ENCODE data around the gene BEX4.
"Not testable (repeated sequence)": the region's sequence is repeated elsewhere in the genome, so short reads cannot be mapped to it uniquely, and the experiment has no call there.

Gene BEX4

GRCh38 chrX:103187953-103188475 lies 26.9 kb upstream of the BEX4 start:
- Histone ChIP-seq H3K27ac (ENCODE audit: low read depth, low read length, poor library complexity, severe bottlenecking) (no peak overlapping the region), H3K4me2 (ENCODE audit: low read length) (no peak overlapping the region), H3K27me3 (ENCODE audit: insufficient read depth, low read length) (no peaks in the 10 kb centered on the region), H2AFZ (ENCODE audit: low read length) (no peak overlapping the region), H3K36me3 (ENCODE audit: insufficient read depth, low read length) (no peaks in the 10 kb centered on the region), H3K79me2 (ENCODE audit: insufficient read depth, low read length) (no peaks in the 10 kb centered on the region), H3K9me2 (ENCODE audit: low read depth, low read length) (no peaks in the 10 kb centered on the region), H3K4me1 (ENCODE audit: insufficient read depth, low read length, severe bottlenecking) (no peaks in the 10 kb centered on the region), H3K9me3 (ENCODE audit: low read length) (no peaks in the 10 kb centered on the region), H3K4me3 (ENCODE audit: low read depth, low read length, poor library complexity, severe bottlenecking) (no peak overlapping the region), H4K20me1 (ENCODE audit: insufficient read depth, low read length) (no peaks in the 10 kb centered on the region), H3F3A (ENCODE audit: insufficient read depth, low read length) (no peaks in the 10 kb centered on the region), H3K9ac (ENCODE audit: low read length) (no peak overlapping the region)
- TF ChIP-seq EZH2 (IDR thresholded peaks at IDR 0.05; ENCODE audit: borderline replicate concordance, low read length) = no peak
- TF ChIP-seq, protein P1, sequence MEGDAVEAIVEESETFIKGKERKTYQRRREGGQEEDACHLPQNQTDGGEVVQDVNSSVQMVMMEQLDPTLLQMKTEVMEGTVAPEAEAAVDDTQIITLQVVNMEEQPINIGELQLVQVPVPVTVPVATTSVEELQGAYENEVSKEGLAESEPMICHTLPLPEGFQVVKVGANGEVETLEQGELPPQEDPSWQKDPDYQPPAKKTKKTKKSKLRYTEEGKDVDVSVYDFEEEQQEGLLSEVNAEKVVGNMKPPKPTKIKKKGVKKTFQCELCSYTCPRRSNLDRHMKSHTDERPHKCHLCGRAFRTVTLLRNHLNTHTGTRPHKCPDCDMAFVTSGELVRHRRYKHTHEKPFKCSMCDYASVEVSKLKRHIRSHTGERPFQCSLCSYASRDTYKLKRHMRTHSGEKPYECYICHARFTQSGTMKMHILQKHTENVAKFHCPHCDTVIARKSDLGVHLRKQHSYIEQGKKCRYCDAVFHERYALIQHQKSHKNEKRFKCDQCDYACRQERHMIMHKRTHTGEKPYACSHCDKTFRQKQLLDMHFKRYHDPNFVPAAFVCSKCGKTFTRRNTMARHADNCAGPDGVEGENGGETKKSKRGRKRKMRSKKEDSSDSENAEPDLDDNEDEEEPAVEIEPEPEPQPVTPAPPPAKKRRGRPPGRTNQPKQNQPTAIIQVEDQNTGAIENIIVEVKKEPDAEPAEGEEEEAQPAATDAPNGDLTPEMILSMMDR (IDR thresholded peaks at IDR 0.05; ENCODE audit: low read length) = no peak

DNA sequence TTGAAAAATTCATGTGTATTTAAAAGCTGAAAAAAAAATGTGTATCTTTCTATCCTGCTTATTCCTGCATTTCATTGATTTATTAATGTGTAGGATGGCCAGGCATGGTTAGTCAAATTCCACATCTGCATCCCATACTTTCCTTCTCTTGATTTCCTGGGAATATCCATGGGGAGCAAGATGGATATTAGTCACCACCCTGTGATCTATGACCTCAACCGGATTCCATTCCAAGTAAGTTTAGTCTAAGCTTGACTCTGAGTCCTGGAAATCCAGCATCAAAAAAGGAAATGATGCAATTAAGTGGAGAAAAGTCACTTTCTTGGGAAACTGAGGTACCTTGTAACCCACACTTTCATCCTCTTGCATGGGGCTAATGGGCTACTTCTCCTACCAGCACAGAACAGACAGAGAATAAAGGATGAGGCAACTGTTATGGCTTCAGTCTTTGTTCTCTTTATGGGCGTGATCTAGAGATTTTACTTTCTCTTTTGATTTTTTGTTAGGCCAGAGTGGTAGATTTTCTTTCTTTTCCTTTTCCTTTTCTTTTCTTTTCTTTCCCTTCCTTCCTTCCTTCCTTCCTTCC lies 17.1 kb upstream of the BEX4 start:
- Histone ChIP-seq H3K9me3 (ENCODE audit: low read length) (no peaks in the 10 kb centered on the region), H3F3A (ENCODE audit: insufficient read depth, low read length) (no peaks in the 10 kb centered on the region), H3K4me1 (ENCODE audit: insufficient read depth, low read length, severe bottlenecking) (no peaks in the 10 kb centered on the region), H3K9ac (ENCODE audit: low read length) (no peak overlapping the region), H3K9me2 (ENCODE audit: low read depth, low read length) (no peaks in the 10 kb centered on the region), H3K79me2 (ENCODE audit: insufficient read depth, low read length) (no peaks in the 10 kb centered on the region), H3K27ac (ENCODE audit: low read depth, low read length, poor library complexity, severe bottlenecking) (no peak overlapping the region), H4K20me1 (ENCODE audit: insufficient read depth, low read length) (no peaks in the 10 kb centered on the region), H3K36me3 (ENCODE audit: insufficient read depth, low read length) (no peaks in the 10 kb centered on the region), H2AFZ (ENCODE audit: low read length) (no peak overlapping the region), H3K27me3 (ENCODE audit: insufficient read depth, low read length) (no peaks in the 10 kb centered on the region), H3K4me3 (ENCODE audit: low read depth, low read length, poor library complexity, severe bottlenecking) (no peak overlapping the region), H3K4me2 (ENCODE audit: low read length) (no peak overlapping the region)
- TF ChIP-seq, protein P1 (IDR thresholded peaks at IDR 0.05; ENCODE audit: low read length) = no peak
- no peak for TF ChIP-seq EZH2 (IDR thresholded peaks at IDR 0.05; ENCODE audit: borderline replicate concordance, low read length)

GRCh38 chrX:103198668-103199067 lies 16.2 kb upstream of the BEX4 start:
- H3K4me1 ChIP-seq (ENCODE audit: insufficient read depth, low read length, severe bottlenecking); H3K9ac ChIP-seq (ENCODE audit: low read length); H2AFZ ChIP-seq (ENCODE audit: low read length); H3K4me2 ChIP-seq (ENCODE audit: low read length); H3K9me3 ChIP-seq (ENCODE audit: low read length); H3F3A ChIP-seq (ENCODE audit: insufficient read depth, low read length); H3K4me3 ChIP-seq (ENCODE audit: low read depth, low read length, poor library complexity, severe bottlenecking); H3K9me2 ChIP-seq (ENCODE audit: low read depth, low read length); H3K27ac ChIP-seq (ENCODE audit: low read depth, low read length, poor library complexity, severe bottlenecking); H3K79me2 ChIP-seq (ENCODE audit: insufficient read depth, low read length); H3K27me3 ChIP-seq (ENCODE audit: insufficient read depth, low read length); H3K36me3 ChIP-seq (ENCODE audit: insufficient read depth, low read length); H4K20me1 ChIP-seq (ENCODE audit: insufficient read depth, low read length): not testable (repeated sequence)

GRCh38 chrX:103201041-103201440 lies 13.9 kb upstream of the BEX4 start:
- Histone ChIP-seq H3K9ac (ENCODE audit: low read length) (no peak overlapping the region), H3K79me2 (ENCODE audit: insufficient read depth, low read length) (no peaks in the 10 kb centered on the region), H3K4me1 (ENCODE audit: insufficient read depth, low read length, severe bottlenecking) (no peaks in the 10 kb centered on the region), H3K4me2 (ENCODE audit: low read length) (no peak overlapping the region), H3K4me3 (ENCODE audit: low read depth, low read length, poor library complexity, severe bottlenecking) (no peak overlapping the region), H3K9me2 (ENCODE audit: low read depth, low read length) (no peaks in the 10 kb centered on the region), H3K27me3 (ENCODE audit: insufficient read depth, low read length) (no peaks in the 10 kb centered on the region), H4K20me1 (ENCODE audit: insufficient read depth, low read length) (no peaks in the 10 kb centered on the region), H3F3A (ENCODE audit: insufficient read depth, low read length) (no peaks in the 10 kb centered on the region), H3K9me3 (ENCODE audit: low read length) (no peaks in the 10 kb centered on the region), H3K27ac (ENCODE audit: low read depth, low read length, poor library complexity, severe bottlenecking) (no peak overlapping the region), H3K36me3 (ENCODE audit: insufficient read depth, low read length) (no peaks in the 10 kb centered on the region), H2AFZ (ENCODE audit: low read length) (no peak overlapping the region)
- TF ChIP-seq, protein P1 (IDR thresholded peaks at IDR 0.05; ENCODE audit: low read length) = no peak
- TF ChIP-seq EZH2 (IDR thresholded peaks at IDR 0.05; ENCODE audit: borderline replicate concordance, low read length) = no peak
